IMR-90 (cell line): Measurements from ENCODE around the gene PBLD. TPM values are rescaled to one million over a fixed set of nuclear protein-coding genes. Genes with fewer than 3 reads are reported as not detected.

Experiments
- ATAC-seq: fragments of 200-7000 bp; cut with Tn5 transposase; 2 replicates; pipeline ENCODE4 v1.9.1; 2020; ENCODE audit warnings: low read depth, mild to moderate bottlenecking, moderate library complexity
- BruUV-seq: library from RNA; stranded (reverse); fragments of 400-500 nt; replicated peaks from 2 replicates; lab custom pipeline; 2021; lab: Mats Ljungman, UMichigan
- CTCF ChIA-PET: fragments of 300-600 bp; formaldehyde crosslinking; extraction: SDS; loops from one replicate; lab custom pipeline; 2021; ENCODE audit warnings: antibody characterized with exemption; lab: Yijun Ruan, JAX
- POLR2A ChIA-PET: fragments of 300-600 bp; sonication (Branson Sonifier 250); formaldehyde crosslinking; loops from one replicate; lab custom pipeline; 2022; ENCODE audit warnings: antibody characterized with exemption; ENCODE audit not compliant: unreplicated experiment; lab: Charles Lee
- DNase-seq: peaks from one replicate; pipeline ENCODE4 v3.0.0; 2013
- H2AFZ ChIP-seq: replicated peaks from 2 replicates; pipeline ENCODE3; 2013; ENCODE audit warnings: low read length, mild to moderate bottlenecking; ENCODE audit not compliant: poor library complexity
- H2AK5ac ChIP-seq: 2 replicates; pipeline ENCODE4 v1.6.1; 2013; ENCODE audit warnings: low read depth, low read length, inconsistent platforms
- H2AK9ac ChIP-seq: replicated peaks from 2 replicates; pipeline ENCODE3; 2013; ENCODE audit warnings: mild to moderate bottlenecking, low read depth, low read length, moderate library complexity; ENCODE audit not compliant: poor library complexity
- H2BK120ac ChIP-seq: 2 replicates; pipeline ENCODE4 v1.6.1; 2013; ENCODE audit warnings: low read depth, low read length, inconsistent platforms
- H2BK15ac ChIP-seq: 3 replicates; pipeline ENCODE4 v1.6.1; 2013; ENCODE audit warnings: low read depth, low read length, inconsistent platforms
- H2BK20ac ChIP-seq: 2 replicates; pipeline ENCODE4 v1.6.1; 2013; ENCODE audit warnings: low read depth, mild to moderate bottlenecking, inconsistent platforms, low read length, moderate library complexity
- H2BK5ac ChIP-seq: 2 replicates; pipeline ENCODE4 v1.6.1; 2013; ENCODE audit warnings: mild to moderate bottlenecking, low read depth, low read length, inconsistent platforms; ENCODE audit not compliant: poor library complexity, severe bottlenecking
- H3K14ac ChIP-seq: replicated peaks from 2 replicates; pipeline ENCODE4 v1.6.1; 2013; ENCODE audit warnings: low read depth, low read length, inconsistent platforms
- H3K18ac ChIP-seq: 2 replicates; pipeline ENCODE4 v1.6.1; 2013; ENCODE audit warnings: low read depth, low read length, control low read depth
- H3K23ac ChIP-seq: 2 replicates; pipeline ENCODE4 v1.6.1; 2013; ENCODE audit warnings: low read depth, low read length, inconsistent platforms
- H3K27ac ChIP-seq: 2 replicates; pipeline ENCODE4 v1.5.1; 2013; ENCODE audit warnings: mild to moderate bottlenecking, control low read depth, low read length; ENCODE audit not compliant: insufficient read depth
- H3K27me3 ChIP-seq: 2 replicates; pipeline ENCODE4 v1.6.1; 2013; ENCODE audit warnings: low read length; ENCODE audit not compliant: control insufficient read depth, insufficient read depth
- H3K36me3 ChIP-seq: 2 replicates; pipeline ENCODE4 v1.6.1; 2013; ENCODE audit warnings: low read length, mixed read lengths; ENCODE audit not compliant: control insufficient read depth, insufficient read depth
- H3K4ac ChIP-seq: 2 replicates; pipeline ENCODE4 v1.6.1; 2013; ENCODE audit warnings: low read depth, low read length, inconsistent platforms
- H3K4me1 ChIP-seq: 2 replicates; pipeline ENCODE4 v1.6.1; 2013; ENCODE audit warnings: low read length, mixed read lengths; ENCODE audit not compliant: control insufficient read depth, insufficient read depth
- H3K4me2 ChIP-seq: 2 replicates; pipeline ENCODE4 v1.6.1; 2013; ENCODE audit warnings: low read depth, mild to moderate bottlenecking, control low read depth, low read length, moderate library complexity
- H3K4me3 ChIP-seq: 2 replicates; pipeline ENCODE4 v1.5.1; 2013; ENCODE audit warnings: low read depth, mild to moderate bottlenecking, control low read depth, low read length, moderate library complexity; ENCODE audit not compliant: insufficient read depth
- H3K56ac ChIP-seq: 2 replicates; pipeline ENCODE4 v1.6.1; 2013; ENCODE audit warnings: low read length, inconsistent platforms; ENCODE audit not compliant: insufficient read depth; ENCODE audit errors: extremely low read depth
- H3K79me1 ChIP-seq, 2 experiments: 2 replicates each; pipeline ENCODE4 v1.6.1; 2013; ENCODE audit warnings: low read length in 2 of 2, inconsistent platforms in 1 of 2, low read depth in 1 of 2
- H3K9ac ChIP-seq: 2 replicates; pipeline ENCODE4 v1.6.1; 2013; ENCODE audit warnings: low read depth, low read length, control low read depth
- H3K9me1 ChIP-seq: 2 replicates; pipeline ENCODE4 v1.6.1; 2013; ENCODE audit warnings: low read length, inconsistent platforms; ENCODE audit not compliant: insufficient read depth
- H3K9me3 ChIP-seq: 2 replicates; pipeline ENCODE4 v1.6.1; 2013; ENCODE audit warnings: low read length; ENCODE audit not compliant: control insufficient read depth, insufficient read depth
- H4K20me1 ChIP-seq: 2 replicates; pipeline ENCODE4 v1.6.1; 2013; ENCODE audit warnings: low read length, inconsistent platforms; ENCODE audit not compliant: insufficient read depth
- H4K5ac ChIP-seq: 2 replicates; pipeline ENCODE4 v1.6.1; 2013; ENCODE audit warnings: mild to moderate bottlenecking, low read depth, low read length, control low read depth
- H4K8ac ChIP-seq, 2 experiments: 2 replicates each; pipeline ENCODE4 v1.6.1; 2013; ENCODE audit warnings: low read depth in 2 of 2, low read length in 2 of 2, control low read depth in 1 of 2, inconsistent platforms in 1 of 2
- H4K91ac ChIP-seq: 2 replicates; pipeline ENCODE4 v1.6.1; 2013; ENCODE audit warnings: low read depth, low read length, inconsistent platforms; ENCODE audit not compliant: insufficient read depth
- BHLHE40 ChIP-seq: fragments of 150-350 bp; IDR thresholded peaks from 2 replicates; pipeline ENCODE4 v1.6.1; 2016; ENCODE audit warnings: mild to moderate bottlenecking, low read depth, low read length
- CHD1 ChIP-seq: IDR thresholded peaks from 2 replicates; pipeline ENCODE4 v1.6.1; 2012; ENCODE audit warnings: low read depth, low read length, improper control_type of control experiment
- CTCF ChIP-seq: conservative IDR thresholded peaks from 2 replicates; pipeline ENCODE4 v1.5.1; 2012; ENCODE audit warnings: mild to moderate bottlenecking, low read depth, low read length, improper control_type of control experiment
- FOS ChIP-seq: fragments of 150-350 bp; IDR thresholded peaks from 2 replicates; pipeline ENCODE4 v1.6.1; 2016; ENCODE audit warnings: low read depth, low read length
- MAFK ChIP-seq: IDR thresholded peaks from 2 replicates; pipeline ENCODE4 v1.6.1; 2012; ENCODE audit warnings: low read depth, low read length, improper control_type of control experiment
- MXI1 ChIP-seq: IDR thresholded peaks from 2 replicates; pipeline ENCODE4 v1.6.1; 2012; ENCODE audit warnings: low read depth, mild to moderate bottlenecking, low read length, moderate library complexity, borderline replicate concordance
- POLR2A ChIP-seq: IDR thresholded peaks from 2 replicates; pipeline ENCODE4 v1.6.1; 2012; ENCODE audit warnings: mild to moderate bottlenecking, low read depth, low read length
- RFX5 ChIP-seq: IDR thresholded peaks from 2 replicates; pipeline ENCODE4 v1.8.0; 2012; ENCODE audit warnings: low read depth, mild to moderate bottlenecking, low read length, moderate library complexity
- SMC3 ChIP-seq: fragments of 150-350 bp; IDR thresholded peaks from 2 replicates; pipeline ENCODE4 v1.6.1; 2016; ENCODE audit warnings: low read depth, mild to moderate bottlenecking, antibody characterized with exemption, low read length, moderate library complexity
- USF2 ChIP-seq: fragments of 150-350 bp; IDR thresholded peaks from 2 replicates; pipeline ENCODE4 v1.6.1; 2017; ENCODE audit warnings: mild to moderate bottlenecking, antibody characterized with exemption, low read length, low read depth
- WGBS, 2 experiments: methylation state at CpG; one replicate each; pipeline versions ENCODE4 v1.1.5 to v1.1.7; 2013; ENCODE audit warnings: missing lambda C conversion rate in 2 of 2; ENCODE audit not compliant: insufficient read length in 1 of 2; ENCODE audit errors: extremely low coverage in 2 of 2; 5-methylcytosine and 5-hydroxymethylcytosine counted together
- dilution Hi-C: fragments of 300-500 bp; cut with HindIII; formaldehyde crosslinking; loops from one replicate; pipeline ENCODE4 v1.14.3; 2018; ENCODE audit warnings: low sequenced_read_pairs; ENCODE audit not compliant: unreplicated experiment
- in situ Hi-C: fragments of 300-500 bp; cut with MboI; formaldehyde crosslinking; loops from 3 replicates; pipeline ENCODE4 v1.14.3; 2019; ENCODE audit warnings: low sequenced_read_pairs, inconsistent platforms, mixed read lengths
- intact Hi-C: fragments of 100-400 bp; cut with micrococcal nuclease; formaldehyde crosslinking; loops from 2 replicates; pipeline ENCODE4 v1.10.0; 2022
- polyA plus RNA-seq, 3 experiments: library from polyadenylated mRNA; depleted of rRNA; stranded (reverse); fragments of >200 nt; gene quantifications; 2 replicates each; pipeline ENCODE4 v1.2.3, GENCODE V29; 2012; ENCODE audit warnings: low replicate concordance in 1 of 3
- total RNA-seq: library from RNA; depleted of rRNA; stranded (reverse); fragments of >200 nt; gene quantifications from 2 replicates; pipeline ENCODE4 v1.2.3, GENCODE V29; 2012

PBLD gene
- total and polyA plus RNA-seq, 2 of the 4 experiments (the other 2 are of a cell fraction) = 3.3 to 5.7 TPM

GRCh38 chr10:68371604-68372003 lies 38.9 kb upstream of the PBLD start (continued):
- TF ChIP-seq USF2 = no peak
- TF ChIP-seq MAFK = no peak
- no peak for TF ChIP-seq RFX5
- no peak for TF ChIP-seq POLR2A
- no peak for TF ChIP-seq CHD1
- TF ChIP-seq FOS = no peak

GRCh38 chr10:68367121-68367520 lies 34.4 kb upstream of the PBLD start:
- DNase-seq (no peak), ATAC-seq (no peak)
- in situ Hi-C loops (no loop called here), intact Hi-C loops (no loop called here), dilution Hi-C loops (no loop called here)
- no peak overlapping the region for H2BK20ac ChIP-seq
- no peak overlapping the region for H2BK15ac ChIP-seq
- no peak overlapping the region for H4K8ac ChIP-seq
- no peak overlapping the region for H3K56ac ChIP-seq
- no peak overlapping the region for H3K4me2 ChIP-seq
- H3K23ac ChIP-seq = no peak overlapping the region
- no peak overlapping the region for H2AK9ac ChIP-seq
- H3K9ac ChIP-seq = no peak overlapping the region
- H3K79me1 ChIP-seq = peaks cover 0 to 2% of the 10 kb centered on the region in 2 experiments; a peak in 1 of 4 replicates
- no peak overlapping the region for H4K5ac ChIP-seq
- no CpG with 5 or more reads among the region's 2 CpGs for WGBS, 2 experiments
- H4K20me1 ChIP-seq = no peaks in the 10 kb centered on the region
- POLR2A ChIA-PET = no interaction called here
- H3K9me3 ChIP-seq = peaks cover 5% of the 10 kb centered on the region
- CTCF ChIA-PET = no interaction called here
- no peak for TF ChIP-seq CTCF
- TF ChIP-seq BHLHE40 = no peak
- no peak for TF ChIP-seq MXI1
- TF ChIP-seq POLR2A = no peak
- TF ChIP-seq MAFK = no peak
- no peak for TF ChIP-seq USF2
- no peak for TF ChIP-seq RFX5
- TF ChIP-seq SMC3 = no peak
- H2BK120ac ChIP-seq = no peak overlapping the region
- no peaks in the 10 kb centered on the region for H3K4me1 ChIP-seq
- no peak overlapping the region for H2AK5ac ChIP-seq
- no peak overlapping the region for H3K14ac ChIP-seq
- H3K4ac ChIP-seq = no peak overlapping the region
- no peak overlapping the region for H3K18ac ChIP-seq
- H2BK5ac ChIP-seq = no peak overlapping the region
- H4K91ac ChIP-seq = no peak overlapping the region
- H3K9me1 ChIP-seq = no peaks in the 10 kb centered on the region
- no peak overlapping the region for H2AFZ ChIP-seq
- BruUV-seq = no TSS peak
- peaks cover 41% of the 10 kb centered on the region for H3K36me3 ChIP-seq
- no peak overlapping the region for H3K27ac ChIP-seq
- H3K27me3 ChIP-seq = no peaks in the 10 kb centered on the region
- no peak overlapping the region for H3K4me3 ChIP-seq
